SK-N-MC (cell line): ENCODE results near the gene VPS25.

Experiments
- EZH2 ChIP-seq: fragments of 200-600 bp; sonication (generic); IDR thresholded peaks from one replicate; pipeline ENCODE4 v1.6.1; 2017; ENCODE audit warnings: antibody characterized with exemption
- POLR2AphosphoS5 ChIP-seq: IDR thresholded peaks from 2 replicates; pipeline ENCODE4 v1.6.1; 2012; ENCODE audit warnings: mild to moderate bottlenecking, low read depth, low read length, borderline replicate concordance

- no peak for TF ChIP-seq POLR2AphosphoS5
- no peak for TF ChIP-seq EZH2
Observed at GRCh38 chr17:42817866-42818265, 44.6 kb downstream of the VPS25 start.
